HCT116 (cell line): ENCODE measurements around the gene AUTS2. TPM values are rescaled to one million over a fixed set of nuclear protein-coding genes. Genes with fewer than 3 reads are reported as not detected.

Experiments
- ATAC-seq: fragments of 200-7000 bp; cut with Tn5 transposase; 2 replicates; pipeline ENCODE4 v1.9.1; 2020; ENCODE audit warnings: mild to moderate bottlenecking, moderate library complexity
- BruUV-seq: library from RNA; stranded (reverse); fragments of 400-500 nt; replicated peaks from 2 replicates; lab custom pipeline; 2021; lab: Mats Ljungman, UMichigan
- CTCF ChIA-PET: fragments of 300-600 bp; sonication (Branson Sonifier 250); formaldehyde crosslinking; loops from one replicate; lab custom pipeline; 2021; ENCODE audit warnings: antibody characterized with exemption; lab: Charles Lee
- POLR2A ChIA-PET: fragments of 300-600, 350-600 bp; sonication (Branson Sonifier 250); formaldehyde crosslinking; loops from one replicate; lab custom pipeline; 2021; ENCODE audit warnings: antibody characterized with exemption; lab: Charles Lee
- RAD21 ChIA-PET, 2 experiments: fragments of 300-600 bp; sonication (Branson Sonifier 250); formaldehyde crosslinking; loops; one replicate each; lab custom pipeline; 2023; ENCODE audit warnings: low total read pairs in 2 of 2; ENCODE audit not compliant: uncharacterized antibody in 2 of 2, unreplicated experiment in 2 of 2, low non-redundant PET in 1 of 2; lab: Charles Lee
- DNase-seq: peaks from one replicate; pipeline ENCODE4 v3.0.0-alpha.2; 2010; ENCODE audit warnings: low read depth, low spot score
- H2AFZ ChIP-seq: fragments of 200-600 bp; shearing (Covaris generic), sonication (generic); 2 replicates; pipeline ENCODE4 v1.6.1; 2017; ENCODE audit warnings: low read depth, mixed run types, mixed read lengths, antibody characterized with exemption, low read length; ENCODE audit not compliant: poor library complexity, severe bottlenecking
- H3K27ac ChIP-seq: 2 replicates; pipeline ENCODE4 v1.5.1; 2012; ENCODE audit warnings: low read depth, low read length
- H3K27me3 ChIP-seq: fragments of 200-600 bp; sonication (generic); 2 replicates; pipeline ENCODE4 v1.6.1; 2016; ENCODE audit warnings: mixed run types, low read length, mixed read lengths; ENCODE audit not compliant: insufficient read depth
- H3K36me3 ChIP-seq, 2 experiments: fragments of 200-500 bp in 1 of 2; fragments of 200-600 bp in 1 of 2; sonication (Bioruptor generic) in 1 of 2; sonication (generic) in 1 of 2; 2 replicates each; pipeline versions ENCODE4 v1.5.1 to v1.6.1; 2014 to 2016; ENCODE audit warnings: low read length in 2 of 2, inconsistent platforms in 1 of 2, mixed read lengths in 1 of 2, mixed run types in 1 of 2; ENCODE audit not compliant: insufficient read depth in 2 of 2, control insufficient read depth in 1 of 2
- H3K4me1 ChIP-seq, 2 experiments: fragments of 200-600 bp in 1 of 2; sonication (generic) in 1 of 2; 2 replicates each; pipeline versions ENCODE4 v1.5.1 to v1.6.1; 2012 to 2017; ENCODE audit warnings: low read length in 2 of 2, inconsistent platforms in 1 of 2, mild to moderate bottlenecking in 1 of 2, mixed read lengths in 1 of 2, mixed run types in 1 of 2, moderate library complexity in 1 of 2; ENCODE audit not compliant: insufficient read depth in 2 of 2, control insufficient read depth in 1 of 2
- H3K4me2 ChIP-seq: fragments of 200-600 bp; sonication (generic); 2 replicates; pipeline ENCODE4 v1.6.1; 2017; ENCODE audit warnings: mixed run types, low read length, mixed read lengths
- H3K4me3 ChIP-seq, 2 experiments: fragments of 200-600 bp in 1 of 2; sonication (generic) in 1 of 2; replicated peaks in 1 of 2; 2 replicates each; pipeline ENCODE4 v1.5.1; 2011 to 2016; ENCODE audit warnings: low read length in 2 of 2, control low read depth in 1 of 2, low read depth in 1 of 2, mild to moderate bottlenecking in 1 of 2, mixed read lengths in 1 of 2, mixed run types in 1 of 2
- H3K79me2 ChIP-seq: fragments of 200-600 bp; sonication (generic); 2 replicates; pipeline ENCODE4 v1.6.1; 2017; ENCODE audit warnings: mild to moderate bottlenecking, mixed run types, low read length, moderate library complexity, mixed read lengths; ENCODE audit not compliant: insufficient read depth
- H3K9ac ChIP-seq: fragments of 200-600 bp; sonication (generic); 2 replicates; pipeline ENCODE4 v1.6.1; 2016; ENCODE audit warnings: low read length, mixed read lengths
- H3K9me2 ChIP-seq: fragments of 200-600 bp; sonication (generic), shearing (Covaris generic); 2 replicates; pipeline ENCODE4 v1.6.1; 2017; ENCODE audit warnings: mixed run types, mild to moderate bottlenecking, moderate library complexity; ENCODE audit not compliant: insufficient read depth
- H3K9me3 ChIP-seq, 2 experiments: fragments of 200-500 bp in 1 of 2; fragments of 200-600 bp in 1 of 2; sonication (Bioruptor generic) in 1 of 2; sonication (generic) in 1 of 2; 2 replicates each; pipeline ENCODE4 v1.6.1; 2014 to 2017; ENCODE audit warnings: low read length in 2 of 2, mixed read lengths in 2 of 2, inconsistent platforms in 1 of 2, low read depth in 1 of 2, mild to moderate bottlenecking in 1 of 2, mixed run types in 1 of 2, moderate library complexity in 1 of 2; ENCODE audit not compliant: control insufficient read depth in 1 of 2, insufficient read depth in 1 of 2
- H4K20me1 ChIP-seq: fragments of 200-600 bp; sonication (generic), shearing (Covaris generic); 2 replicates; pipeline ENCODE4 v1.6.1; 2017; ENCODE audit warnings: mixed run types, mild to moderate bottlenecking, moderate library complexity; ENCODE audit not compliant: insufficient read depth
- CEBPB ChIP-seq: IDR thresholded peaks from 2 replicates; pipeline ENCODE4 v1.6.1; 2012; ENCODE audit warnings: low read depth
- EGR1 ChIP-seq: IDR thresholded peaks from 2 replicates; pipeline ENCODE4 v1.6.1; 2012; ENCODE audit warnings: low read depth
- ELF1 ChIP-seq: IDR thresholded peaks from 2 replicates; pipeline ENCODE4 v1.6.1; 2012; ENCODE audit warnings: low read depth, borderline replicate concordance
- EZH2 ChIP-seq: fragments of 200-600 bp; sonication (generic); IDR thresholded peaks from 2 replicates; pipeline ENCODE4 v1.6.1; 2017; ENCODE audit warnings: antibody characterized with exemption, mixed run types
- EZH2phosphoT487 ChIP-seq: fragments of 200-600 bp; IDR thresholded peaks from 2 replicates; pipeline ENCODE4 v1.6.1; 2018; ENCODE audit warnings: antibody characterized with exemption, borderline replicate concordance
- FOSL1 ChIP-seq: IDR thresholded peaks from 2 replicates; pipeline ENCODE4 v1.6.1; 2012; ENCODE audit warnings: low read depth
- POLR2A ChIP-seq: IDR thresholded peaks from 2 replicates; pipeline ENCODE4 v1.7.0; 2011; ENCODE audit warnings: borderline replicate concordance; ENCODE audit not compliant: insufficient read depth, insufficient read length; ENCODE audit errors: extremely low read depth
- POLR2AphosphoS5 ChIP-seq: IDR thresholded peaks from 2 replicates; pipeline ENCODE4 v1.6.1; 2011; ENCODE audit warnings: mild to moderate bottlenecking, low read depth, low read length, moderate library complexity
- RAD21 ChIP-seq: IDR thresholded peaks from 2 replicates; pipeline ENCODE4 v1.6.1; 2012; ENCODE audit warnings: low read depth, mild to moderate bottlenecking
- SIN3A ChIP-seq: IDR thresholded peaks from 2 replicates; pipeline ENCODE4 v1.6.1; 2012; ENCODE audit warnings: low read depth
- SRF ChIP-seq: IDR thresholded peaks from 2 replicates; pipeline ENCODE4 v1.6.1; 2012; ENCODE audit warnings: low read depth
- TCF7L2 ChIP-seq: IDR thresholded peaks from 2 replicates; pipeline ENCODE4 v1.7.0; 2011; ENCODE audit warnings: borderline replicate concordance, inconsistent platforms; ENCODE audit not compliant: insufficient read depth, insufficient read length; ENCODE audit errors: extremely low read depth
- YY1 ChIP-seq: IDR thresholded peaks from 2 replicates; pipeline ENCODE4 v1.6.1; 2011; ENCODE audit warnings: low read length, low read depth, moderate library complexity, mild to moderate bottlenecking; ENCODE audit not compliant: insufficient replicate concordance; ENCODE audit errors: extremely low read depth
- ZFX ChIP-seq: fragments of 450-650 bp; IDR thresholded peaks from 2 replicates; pipeline ENCODE4 v1.6.1; 2017
- ZNF274 ChIP-seq: fragments of 200-500 bp; sonication (Bioruptor generic); IDR thresholded peaks from 2 replicates; pipeline ENCODE4 v1.6.1; 2014; ENCODE audit warnings: mild to moderate bottlenecking, low read depth, low read length, inconsistent platforms
- intact Hi-C: fragments of 100-400 bp; cut with micrococcal nuclease; formaldehyde crosslinking; loops from 2 replicates; pipeline ENCODE4 v1.10.0; 2022
- total RNA-seq: library from RNA; stranded (reverse); gene quantifications from one replicate; pipeline ENCODE4 v1.2.1, GENCODE V29; 2021; ENCODE audit not compliant: unreplicated experiment
- TF ChIP-seq, protein P1 (sequence below), 3 experiments: fragments of 200-600 bp in 1 of 3; sonication (generic) in 1 of 3; IDR thresholded peaks in 2 of 3; conservative IDR thresholded peaks in 1 of 3; 2 replicates each; pipeline ENCODE4 v1.5.1; 2012 to 2017; ENCODE audit warnings: low read depth in 2 of 3, low read length in 2 of 3, antibody characterized with exemption in 1 of 3, borderline replicate concordance in 1 of 3, control low read depth in 1 of 3, mild to moderate bottlenecking in 1 of 3, mixed read lengths in 1 of 3, mixed run types in 1 of 3, moderate library complexity in 1 of 3; ENCODE audit not compliant: insufficient read depth in 1 of 3
- TF ChIP-seq, protein P2 (sequence below): IDR thresholded peaks from 2 replicates; pipeline ENCODE4 v1.6.1; 2012
- TF ChIP-seq, protein P3 (sequence below): IDR thresholded peaks from 2 replicates; pipeline ENCODE4 v1.6.1; 2012; ENCODE audit warnings: low read depth

Gene AUTS2
- total RNA-seq, 1 experiment from 2014 or later = 0.93 TPM

DNA sequence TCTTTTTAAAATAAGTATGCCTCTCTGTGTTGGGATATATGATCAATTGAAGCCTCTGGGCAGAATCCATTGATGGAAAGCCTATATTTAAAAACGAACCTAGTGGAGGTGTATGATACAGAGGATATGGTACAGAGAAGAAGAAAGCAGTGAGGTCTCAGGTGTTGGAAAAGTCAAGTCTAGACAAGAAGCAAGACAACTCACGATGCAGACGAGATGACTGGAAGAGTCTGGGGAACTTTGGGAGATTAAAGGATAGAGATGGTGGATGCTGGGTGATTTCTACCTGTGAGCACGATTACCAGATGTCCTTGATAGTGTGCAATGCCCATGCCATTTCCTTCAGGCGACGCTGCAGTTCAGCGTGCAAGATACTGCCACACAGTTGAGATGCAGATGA lies 1009.0 kb downstream of the AUTS2 start (continued):
- TF ChIP-seq, protein P1, sequence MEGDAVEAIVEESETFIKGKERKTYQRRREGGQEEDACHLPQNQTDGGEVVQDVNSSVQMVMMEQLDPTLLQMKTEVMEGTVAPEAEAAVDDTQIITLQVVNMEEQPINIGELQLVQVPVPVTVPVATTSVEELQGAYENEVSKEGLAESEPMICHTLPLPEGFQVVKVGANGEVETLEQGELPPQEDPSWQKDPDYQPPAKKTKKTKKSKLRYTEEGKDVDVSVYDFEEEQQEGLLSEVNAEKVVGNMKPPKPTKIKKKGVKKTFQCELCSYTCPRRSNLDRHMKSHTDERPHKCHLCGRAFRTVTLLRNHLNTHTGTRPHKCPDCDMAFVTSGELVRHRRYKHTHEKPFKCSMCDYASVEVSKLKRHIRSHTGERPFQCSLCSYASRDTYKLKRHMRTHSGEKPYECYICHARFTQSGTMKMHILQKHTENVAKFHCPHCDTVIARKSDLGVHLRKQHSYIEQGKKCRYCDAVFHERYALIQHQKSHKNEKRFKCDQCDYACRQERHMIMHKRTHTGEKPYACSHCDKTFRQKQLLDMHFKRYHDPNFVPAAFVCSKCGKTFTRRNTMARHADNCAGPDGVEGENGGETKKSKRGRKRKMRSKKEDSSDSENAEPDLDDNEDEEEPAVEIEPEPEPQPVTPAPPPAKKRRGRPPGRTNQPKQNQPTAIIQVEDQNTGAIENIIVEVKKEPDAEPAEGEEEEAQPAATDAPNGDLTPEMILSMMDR (IDR thresholded peaks at IDR 0.05 in 2 of 3, conservative IDR thresholded peaks at IDR 0.05 in 1 of 3; ENCODE audit: borderline replicate concordance in 1 of 3, insufficient read depth in 1 of 3, low read depth in 2 of 3, low read length in 2 of 3) = no peak
- TF ChIP-seq, protein P2, sequence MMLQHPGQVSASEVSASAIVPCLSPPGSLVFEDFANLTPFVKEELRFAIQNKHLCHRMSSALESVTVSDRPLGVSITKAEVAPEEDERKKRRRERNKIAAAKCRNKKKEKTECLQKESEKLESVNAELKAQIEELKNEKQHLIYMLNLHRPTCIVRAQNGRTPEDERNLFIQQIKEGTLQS = no peak

DNA sequence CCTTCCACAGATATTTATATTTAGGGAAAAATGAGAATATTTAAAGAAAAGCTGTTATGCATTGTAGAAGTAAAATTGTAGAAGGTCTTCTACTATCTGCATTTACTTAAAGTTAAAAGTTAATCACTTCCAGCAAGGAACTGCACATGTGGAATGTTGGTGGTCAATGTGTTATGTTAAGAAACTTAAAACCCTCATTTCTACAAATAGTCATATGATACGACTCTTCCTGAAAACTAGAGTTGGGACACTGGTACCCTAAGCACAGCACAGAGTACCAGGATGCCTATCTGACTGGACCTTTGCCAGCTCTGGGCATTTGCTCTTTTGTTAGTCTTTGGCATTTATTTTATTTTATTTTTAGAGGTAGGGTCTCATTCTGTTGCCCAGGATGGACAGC lies 1009.5 kb downstream of the AUTS2 start:
- H3K27me3 ChIP-seq = no peaks in the 10 kb centered on the region
- POLR2A ChIA-PET = no interaction called here
- no peak for TF ChIP-seq ZNF274
- TF ChIP-seq, protein P2 = no peak
- TF ChIP-seq POLR2A = no peak
- TF ChIP-seq ELF1 = no peak
- TF ChIP-seq, protein P1 (IDR thresholded peaks at IDR 0.05 in 2 of 3, conservative IDR thresholded peaks at IDR 0.05 in 1 of 3; ENCODE audit: borderline replicate concordance in 1 of 3, insufficient read depth in 1 of 3, low read depth in 2 of 3, low read length in 2 of 3) = no peak
- no peak for TF ChIP-seq EZH2
- TF ChIP-seq, protein P3, sequence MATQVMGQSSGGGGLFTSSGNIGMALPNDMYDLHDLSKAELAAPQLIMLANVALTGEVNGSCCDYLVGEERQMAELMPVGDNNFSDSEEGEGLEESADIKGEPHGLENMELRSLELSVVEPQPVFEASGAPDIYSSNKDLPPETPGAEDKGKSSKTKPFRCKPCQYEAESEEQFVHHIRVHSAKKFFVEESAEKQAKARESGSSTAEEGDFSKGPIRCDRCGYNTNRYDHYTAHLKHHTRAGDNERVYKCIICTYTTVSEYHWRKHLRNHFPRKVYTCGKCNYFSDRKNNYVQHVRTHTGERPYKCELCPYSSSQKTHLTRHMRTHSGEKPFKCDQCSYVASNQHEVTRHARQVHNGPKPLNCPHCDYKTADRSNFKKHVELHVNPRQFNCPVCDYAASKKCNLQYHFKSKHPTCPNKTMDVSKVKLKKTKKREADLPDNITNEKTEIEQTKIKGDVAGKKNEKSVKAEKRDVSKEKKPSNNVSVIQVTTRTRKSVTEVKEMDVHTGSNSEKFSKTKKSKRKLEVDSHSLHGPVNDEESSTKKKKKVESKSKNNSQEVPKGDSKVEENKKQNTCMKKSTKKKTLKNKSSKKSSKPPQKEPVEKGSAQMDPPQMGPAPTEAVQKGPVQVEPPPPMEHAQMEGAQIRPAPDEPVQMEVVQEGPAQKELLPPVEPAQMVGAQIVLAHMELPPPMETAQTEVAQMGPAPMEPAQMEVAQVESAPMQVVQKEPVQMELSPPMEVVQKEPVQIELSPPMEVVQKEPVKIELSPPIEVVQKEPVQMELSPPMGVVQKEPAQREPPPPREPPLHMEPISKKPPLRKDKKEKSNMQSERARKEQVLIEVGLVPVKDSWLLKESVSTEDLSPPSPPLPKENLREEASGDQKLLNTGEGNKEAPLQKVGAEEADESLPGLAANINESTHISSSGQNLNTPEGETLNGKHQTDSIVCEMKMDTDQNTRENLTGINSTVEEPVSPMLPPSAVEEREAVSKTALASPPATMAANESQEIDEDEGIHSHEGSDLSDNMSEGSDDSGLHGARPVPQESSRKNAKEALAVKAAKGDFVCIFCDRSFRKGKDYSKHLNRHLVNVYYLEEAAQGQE = no peak
- TF ChIP-seq CEBPB = no peak
- no peak for TF ChIP-seq SIN3A
- no peak for TF ChIP-seq TCF7L2
- TF ChIP-seq POLR2AphosphoS5 = no peak
- no peak for TF ChIP-seq FOSL1
- TF ChIP-seq RAD21 = no peak
- TF ChIP-seq SRF = no peak
- TF ChIP-seq EZH2phosphoT487 = no peak
- TF ChIP-seq ZFX = no peak
- no peak for TF ChIP-seq YY1
- no peak for TF ChIP-seq EGR1

More for the DNA sequence above, 1009.5 kb downstream of the AUTS2 start:
- CTCF ChIA-PET = no interaction called here
- H3K36me3 ChIP-seq = no peaks in the 10 kb centered on the region
- intact Hi-C loops = no loop called here
- BruUV-seq = no TSS peak
- no peaks in the 10 kb centered on the region for H3K79me2 ChIP-seq
- H4K20me1 ChIP-seq = no peaks in the 10 kb centered on the region
- RAD21 ChIA-PET = no interaction called here
- H3K9me2 ChIP-seq = no peaks in the 10 kb centered on the region
- no peak overlapping the region for H2AFZ ChIP-seq
- H3K9ac ChIP-seq = no peak overlapping the region
- no peak overlapping the region for H3K4me3 ChIP-seq
- H3K4me1 ChIP-seq = no peaks in the 10 kb centered on the region
- H3K27ac ChIP-seq = no peak overlapping the region
- no peak overlapping the region for H3K4me2 ChIP-seq
- peaks cover 10 to 17% of the 10 kb centered on the region in 2 experiments; a peak in 2 of 4 replicates for H3K9me3 ChIP-seq
- ATAC-seq (no peak), DNase-seq (no peak)
